Measurements from ENCODE around the gene BRS3. TPM values are rescaled to one million over a fixed set of nuclear protein-coding genes. Genes with fewer than 3 reads are reported as not detected.

BRS3 gene
- total and polyA plus RNA-seq, 10 of the 15 experiments (the other 5 are each of a cell fraction or from before 2014, with no cell fraction given), result not detected

- no peak overlapping the region for H3K27ac ChIP-seq (ENCODE audit: control insufficient read depth, insufficient read depth)
- in situ Hi-C loops (cut with MboI), result no loop called here
- H3K4me3 ChIP-seq, result no peak overlapping the region
- H3K36me3 ChIP-seq (ENCODE audit: control insufficient read depth in 2 of 2, insufficient read depth in 2 of 2, low read length in 1 of 2), result no peaks in the 10 kb centered on the region
- H4K20me1 ChIP-seq (ENCODE audit: control insufficient read depth, insufficient read depth), result no peaks in the 10 kb centered on the region
- DNase-seq (ENCODE audit: low read depth, low spot score) (no peak), FAIRE-seq (no peak), ATAC-seq (no peak)
- no peak overlapping the region for H3K4me2 ChIP-seq (ENCODE audit: control insufficient read depth, insufficient read depth)
- BruUV-seq (replicated peaks), result no TSS peak
- H2AFZ ChIP-seq (ENCODE audit: control insufficient read depth, low read depth, low read length), result no peak overlapping the region
- ChIA-PET POLR2A (no interaction called here), SMC1A (ENCODE audit: uncharacterized antibody, unreplicated experiment) (no interaction called here), RAD21 (ENCODE audit: unreplicated experiment) (interaction anchor here (1.1 kb wide), 1 partner anchor 9 kb away, joined by 3 read pairs; no protein-coding TSS in a partner anchor), CTCF (no interaction called here)
- intact Hi-C loops (cut with micrococcal nuclease; ENCODE audit: unreplicated experiment), result no loop called here
- H3K79me2 ChIP-seq (ENCODE audit: control insufficient read depth, insufficient read depth, low read length), result no peaks in the 10 kb centered on the region
- WGBS (ENCODE audit: insufficient coverage, insufficient replicate concordance, low lambda C conversion rate, missing lambda C conversion rate), result 49% methylated on average over 2 of the region's 2 CpGs
- H3K27me3 ChIP-seq (replicated peaks in 1 of 2; ENCODE audit: control insufficient read depth in 2 of 2, insufficient read depth in 2 of 2, low read length in 1 of 2), result no peaks in the 10 kb centered on the region; a peak in 1 of 4 replicates
- TF ChIP-seq MAX (IDR thresholded peaks at IDR 0.05; ENCODE audit: low read depth, low read length) (no peak), DPF2 (IDR thresholded peaks at IDR 0.05) (no peak), PML (IDR thresholded peaks at IDR 0.05; ENCODE audit: low read length) (no peak), E4F1 (IDR thresholded peaks at IDR 0.05; ENCODE audit: borderline replicate concordance, partially characterized antibody) (no peak), SUPT20H (IDR thresholded peaks at IDR 0.05; ENCODE audit: borderline replicate concordance, control insufficient read depth, low read depth, low read length) (no peak), SMARCA5 (IDR thresholded peaks at IDR 0.05) (no peak), SPI1 (IDR thresholded peaks at IDR 0.05; ENCODE audit: borderline replicate concordance, insufficient read depth, low read depth, low read length) (no peak), SREBF1 (IDR thresholded peaks at IDR 0.05; ENCODE audit: low read length) (no peak), NFIC (IDR thresholded peaks at IDR 0.05; ENCODE audit: low read depth, low read length) (no peak)
- H3K9ac ChIP-seq (ENCODE audit: control insufficient read depth, insufficient read depth, low read length), result no peak overlapping the region
- no peaks in the 10 kb centered on the region for H3K9me3 ChIP-seq (replicated peaks; ENCODE audit: control insufficient read depth, insufficient read depth, low read length)
- no peaks in the 10 kb centered on the region for H3K4me1 ChIP-seq (ENCODE audit: control insufficient read depth, insufficient read depth, low read length)
Observed at GRCh38 chrX:136476501-136476900, 11.2 kb upstream of the BRS3 start.

Measured in GM12878 (cell line).